TTC549 (cell line): ENCODE results near the gene CRTC1.
"Not testable (repeated sequence)": the region's sequence is repeated elsewhere in the genome, so short reads cannot be mapped to it uniquely, and the experiment has no call there.

ENCODE experiments used
- FAIRE-seq: peaks from 2 replicates; lab custom pipeline; 2012; peaks lifted over from hg19 to GRCh38; lab: Jason Lieb, UNC

The CRTC1 gene

DNA sequence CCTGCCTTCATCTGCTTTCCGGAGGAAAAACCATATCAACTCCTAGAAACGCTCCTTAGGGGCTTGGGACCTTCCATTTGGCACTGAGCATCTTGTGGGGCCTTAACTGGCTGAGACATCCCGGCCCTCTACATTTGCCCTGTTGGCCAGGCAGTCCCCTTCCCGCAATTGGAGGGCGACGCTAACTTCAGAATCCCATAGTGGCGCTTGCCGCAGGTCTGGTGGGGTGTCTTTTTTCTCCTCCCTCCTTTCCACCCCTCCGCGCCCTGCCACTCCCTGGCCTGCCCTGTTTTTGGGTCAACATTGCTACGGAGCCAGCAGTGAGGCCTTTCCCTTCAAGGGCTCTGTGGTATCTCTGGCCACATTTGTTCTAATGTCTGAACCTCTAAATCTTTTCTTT lies 13.6 kb upstream of the CRTC1 start:
- no peak for FAIRE-seq

GRCh38 chr19:18670312-18670711 lies 13.2 kb upstream of the CRTC1 start:
- FAIRE-seq, result no peak

- no peak for FAIRE-seq
These were observed 12.0 kb upstream of the CRTC1 start for GRCh38 chr19:18671303-18672043.

GRCh38 chr19:18672044-18672451 lies 11.4 kb upstream of the CRTC1 start:
- no peak for FAIRE-seq

DNA sequence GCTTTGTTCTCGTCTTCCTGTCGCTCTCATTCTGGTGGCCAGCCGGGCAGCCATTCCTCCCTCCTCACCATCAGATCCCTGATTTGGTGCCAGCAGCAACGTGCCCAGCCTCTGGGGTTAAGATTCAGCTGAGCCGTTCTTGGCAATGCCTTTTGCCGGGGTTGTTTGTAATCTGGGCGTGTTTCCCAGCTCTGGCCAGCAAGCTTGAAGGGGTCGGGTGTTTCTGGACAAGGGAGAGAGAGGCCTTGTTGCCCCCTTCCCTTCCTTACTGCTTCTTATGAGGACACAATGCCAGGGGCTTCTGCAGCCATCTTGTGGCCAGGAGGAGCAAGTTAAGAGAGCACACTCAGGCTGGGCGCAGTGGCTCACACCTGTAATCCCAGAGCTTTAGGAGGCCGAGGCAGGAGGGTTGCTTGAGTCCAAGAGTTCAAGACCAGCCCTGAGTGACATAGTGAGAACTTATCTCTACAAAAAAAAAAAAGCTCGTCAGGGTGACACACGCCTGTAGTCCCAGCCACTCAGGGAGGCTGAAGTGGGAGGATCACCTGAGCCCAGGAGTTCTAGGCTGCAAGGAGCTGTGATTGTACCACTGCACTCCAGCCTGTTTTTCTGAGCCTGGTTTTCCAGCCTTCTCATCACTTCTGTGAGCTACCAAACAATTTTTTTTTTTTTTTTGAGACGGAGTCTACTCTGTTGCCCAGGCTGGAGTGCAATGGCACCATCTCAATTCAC lies 10.7 kb upstream of the CRTC1 start:
- no peak for FAIRE-seq

- no peak for FAIRE-seq
These were observed 8.9 kb upstream of the CRTC1 start for GRCh38 chr19:18674616-18675015.

- no peak for FAIRE-seq
These were observed 7.7 kb upstream of the CRTC1 start for GRCh38 chr19:18675779-18676178.

GRCh38 chr19:18676692-18677091 lies 6.8 kb upstream of the CRTC1 start:
- no peak for FAIRE-seq

DNA sequence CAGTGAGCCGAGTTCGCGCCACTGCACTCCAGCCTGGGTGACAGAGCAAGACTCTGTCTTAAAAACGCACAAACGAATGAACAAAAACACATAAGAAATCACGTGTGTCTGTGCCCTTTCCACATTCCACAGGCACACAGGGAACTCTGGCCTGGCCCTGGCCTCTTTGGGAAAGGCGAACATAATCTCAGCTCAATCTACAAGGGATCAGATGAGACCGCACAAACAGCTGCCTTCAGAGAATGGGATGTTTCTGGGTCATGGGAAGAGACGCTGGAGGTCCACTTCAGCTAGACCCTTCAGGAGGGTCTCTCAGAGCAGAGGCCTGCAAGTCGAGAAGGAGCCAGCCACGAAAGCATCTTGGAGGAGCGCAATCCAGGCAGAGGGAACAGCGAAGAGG lies 6.3 kb upstream of the CRTC1 start:
- no peak for FAIRE-seq

DNA sequence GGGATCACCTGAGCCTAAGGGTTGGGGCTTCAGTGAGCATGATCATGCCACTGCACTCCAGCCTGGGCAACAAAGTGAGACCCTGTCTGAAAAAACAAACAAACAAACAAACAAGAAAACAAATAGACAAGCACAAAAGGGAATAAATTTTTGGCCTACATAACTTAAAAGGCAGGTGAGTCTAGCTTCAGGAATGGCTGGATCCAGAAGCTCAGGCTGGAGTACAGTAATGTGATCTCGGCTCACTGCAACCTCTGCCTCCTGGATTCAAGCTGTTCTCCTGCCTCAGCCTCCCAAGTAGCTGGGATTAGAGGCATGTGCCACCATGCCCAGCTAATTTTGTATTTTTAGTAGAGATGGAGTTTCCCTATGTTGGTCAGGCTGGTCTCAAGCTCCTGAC lies 3.3 kb upstream of the CRTC1 start:
- FAIRE-seq, result not testable (repeated sequence)

DNA sequence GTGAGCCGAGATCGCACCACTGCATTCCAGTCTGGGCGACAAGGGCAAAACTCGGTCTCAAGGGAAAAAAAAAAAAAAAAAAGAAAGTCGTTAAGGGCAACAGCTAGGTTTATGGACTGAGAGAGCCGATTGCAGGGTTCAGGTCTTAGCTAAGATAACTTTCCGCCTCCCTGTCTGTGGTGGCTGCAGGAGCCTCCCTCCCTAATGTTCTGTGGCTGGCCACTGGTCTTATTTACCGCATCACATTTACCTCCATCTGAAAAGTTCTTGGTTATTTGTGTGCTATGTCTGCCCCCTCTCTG lies 722 bp upstream of the CRTC1 start:
- FAIRE-seq, result no peak

GRCh38 chr19:18683958-18684641 lies 620 bp downstream of the CRTC1 start:
- FAIRE-seq, result no peak

DNA sequence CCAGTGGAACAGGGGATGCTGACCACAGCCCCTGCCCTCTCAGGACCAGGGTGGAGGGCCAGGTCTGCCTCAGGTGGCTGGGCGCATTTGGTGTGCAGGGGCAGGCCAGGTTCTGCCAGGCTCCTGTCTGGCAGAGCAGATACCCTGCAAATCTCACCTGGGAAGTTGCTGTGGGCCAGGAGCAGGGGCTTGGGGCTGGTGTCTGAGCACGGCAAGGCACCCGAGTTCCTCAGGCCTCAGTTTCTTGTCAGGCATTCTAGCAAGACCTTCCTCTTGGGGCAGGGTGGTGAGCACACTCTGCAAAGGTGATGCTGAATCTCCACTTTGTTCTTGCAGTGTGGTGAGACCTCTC lies 1.1 kb downstream of the CRTC1 start:
- no peak for FAIRE-seq

DNA sequence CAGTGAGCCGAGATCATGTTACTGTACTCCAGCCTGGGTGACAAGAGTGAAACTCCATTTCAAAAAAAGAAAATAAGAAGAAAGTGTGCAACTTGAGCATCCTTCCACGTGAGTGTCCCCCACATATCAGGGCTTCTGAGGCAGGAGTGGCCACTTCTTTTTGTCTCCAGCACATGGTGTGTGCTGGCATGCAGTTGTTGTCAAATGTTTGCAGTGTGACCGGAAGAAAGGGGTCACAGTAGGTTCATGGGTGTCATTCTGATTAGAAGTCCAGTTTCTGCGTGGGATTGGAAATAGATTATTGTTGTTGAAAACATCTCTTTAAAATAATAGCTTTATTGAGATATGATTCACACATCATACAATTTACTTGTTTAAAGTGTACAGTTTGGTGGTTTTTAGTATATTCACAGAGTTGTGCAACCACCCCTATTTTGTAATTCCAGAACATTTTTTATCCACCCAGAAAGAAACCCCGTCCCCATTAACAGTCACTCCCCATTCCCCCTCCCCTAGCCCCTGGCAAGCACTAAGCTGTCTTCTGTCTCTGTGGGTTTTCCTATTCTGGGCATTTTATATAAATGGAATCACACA lies 2.2 kb downstream of the CRTC1 start:
- FAIRE-seq, result no peak

GRCh38 chr19:18687740-18688465 lies 4.4 kb downstream of the CRTC1 start:
- no peak for FAIRE-seq

DNA sequence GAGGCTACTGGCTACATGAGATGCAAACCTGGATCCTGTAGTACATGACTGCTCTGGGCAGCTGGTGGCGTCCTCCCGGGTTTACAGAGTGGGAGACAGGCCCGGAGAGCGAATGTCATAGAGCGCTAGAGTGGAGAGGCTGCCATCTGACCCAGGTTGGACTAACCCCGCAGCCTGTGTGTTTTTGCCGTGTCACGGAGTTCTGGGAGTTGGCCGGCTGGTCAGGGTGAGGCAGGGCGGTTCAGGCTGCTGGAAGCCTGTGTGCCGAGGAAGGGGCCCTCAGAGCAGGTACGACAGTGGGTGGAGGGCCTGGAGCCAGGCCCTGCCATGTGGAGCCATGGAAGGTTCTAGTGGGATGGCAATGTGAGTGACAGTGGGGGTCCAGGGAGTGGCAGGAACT lies 12.5 kb downstream of the CRTC1 start:
- no peak for FAIRE-seq

GRCh38 chr19:18697680-18698079 lies 14.2 kb downstream of the CRTC1 start:
- no peak for FAIRE-seq

DNA sequence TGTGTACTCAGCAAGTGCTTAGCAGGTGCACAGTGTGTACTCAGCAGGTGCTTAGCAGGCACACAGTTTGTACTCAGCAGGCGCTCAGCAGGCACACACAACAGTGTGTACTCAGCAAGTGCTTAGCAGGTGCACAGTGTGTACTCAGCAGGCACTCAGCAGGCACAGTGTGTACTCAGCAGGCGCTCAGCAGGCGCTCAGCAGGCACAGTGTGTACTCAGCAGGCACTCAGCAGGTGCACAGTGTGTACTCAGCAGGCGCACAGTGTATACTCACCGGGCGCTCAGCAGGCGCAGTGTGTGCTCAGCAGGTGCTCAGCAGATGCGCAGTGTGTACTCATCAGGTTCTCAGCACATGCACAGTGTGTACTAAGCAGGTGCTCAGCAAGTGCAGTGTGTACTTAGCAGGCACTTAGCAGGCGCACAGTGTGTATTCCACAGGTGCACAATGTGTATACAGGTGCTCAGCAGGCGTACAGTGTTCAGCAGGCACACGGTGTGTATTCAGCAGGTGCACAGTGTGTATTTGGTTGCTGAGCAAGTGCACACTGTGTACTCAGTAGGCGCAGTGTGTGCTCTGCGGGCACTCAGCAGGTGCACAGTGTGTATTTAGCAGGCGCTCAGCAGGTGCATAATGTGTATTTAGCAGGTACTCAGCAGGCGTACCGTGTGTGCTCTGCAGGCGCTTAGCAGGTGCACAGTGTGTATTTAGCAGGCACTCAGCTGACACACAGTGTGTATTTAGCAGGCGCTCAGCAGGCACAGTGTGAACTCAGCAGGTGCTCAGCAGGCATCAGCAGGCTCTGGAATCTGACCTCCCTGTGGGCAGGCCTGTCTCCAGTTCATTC lies 15.1 kb downstream of the CRTC1 start:
- no peak for FAIRE-seq

DNA sequence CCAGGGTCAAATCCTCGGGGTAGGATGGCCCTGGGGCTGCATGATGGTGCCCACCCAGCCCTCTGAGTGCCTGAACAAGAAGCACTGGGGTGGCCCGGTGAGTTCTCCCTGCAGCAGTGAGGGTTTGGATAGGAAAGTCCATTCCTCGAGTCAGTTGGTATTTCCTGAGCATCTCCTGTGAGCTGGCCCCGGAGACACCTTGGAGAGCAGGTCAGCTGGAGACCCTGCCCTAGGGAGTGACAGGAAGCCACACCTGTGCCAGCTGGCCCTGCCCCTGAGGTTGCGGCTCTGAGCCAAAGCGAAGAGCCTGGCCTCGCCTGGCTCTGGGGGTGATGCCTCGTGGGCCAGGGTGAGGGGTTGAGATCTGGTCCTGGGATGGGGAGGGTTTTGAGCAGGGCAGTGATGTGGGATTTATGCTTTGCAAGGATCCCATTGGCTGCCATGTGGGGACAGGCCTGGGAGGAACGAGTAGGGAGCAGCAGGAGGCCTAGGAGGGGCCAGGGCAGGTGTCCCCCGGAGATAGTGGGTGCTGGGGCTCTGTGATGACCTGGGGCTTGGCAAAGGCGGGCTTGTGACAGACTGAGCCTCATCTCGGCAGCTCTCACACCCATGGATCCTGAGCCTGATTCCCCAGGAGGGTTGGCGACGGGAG lies 16.0 kb downstream of the CRTC1 start:
- FAIRE-seq, result no peak

DNA sequence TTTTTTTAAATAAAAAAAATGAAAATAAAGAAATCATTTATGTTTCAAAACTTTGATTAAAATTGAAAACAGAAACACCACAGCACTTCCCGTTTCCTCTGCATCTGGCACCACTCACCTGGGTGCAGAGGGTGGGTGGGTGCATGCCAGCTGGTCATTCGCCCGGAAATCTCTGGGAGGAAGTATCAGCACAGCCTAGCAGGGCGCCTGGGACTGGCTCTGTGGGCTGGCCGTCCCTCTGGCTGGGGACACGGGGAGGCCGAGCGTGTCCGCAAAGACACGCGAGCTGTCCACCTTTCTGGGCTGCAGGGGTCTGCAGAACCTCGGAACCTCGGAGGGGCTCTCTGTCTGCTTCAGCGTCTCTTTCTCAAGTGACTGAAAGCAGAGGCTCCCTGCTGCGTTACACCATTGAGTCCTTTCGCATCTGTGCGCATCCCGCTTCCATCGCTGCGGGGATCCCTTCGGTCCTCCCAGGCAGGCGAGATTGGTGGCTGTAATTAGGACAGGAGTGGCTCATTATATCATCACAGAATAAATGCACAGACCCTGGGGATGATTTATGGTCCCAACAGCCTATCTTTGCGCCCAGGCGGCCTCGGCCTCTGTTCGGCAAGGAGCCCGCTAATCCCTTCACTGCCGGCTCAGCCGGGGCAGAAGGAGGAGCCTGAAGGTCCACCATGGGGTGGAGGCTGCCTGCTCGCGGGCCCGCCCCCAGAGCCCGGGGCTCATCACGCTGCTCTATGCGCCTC lies 17.2 kb downstream of the CRTC1 start:
- FAIRE-seq, result no peak

GRCh38 chr19:18701250-18701608 lies 17.7 kb downstream of the CRTC1 start:
- no peak for FAIRE-seq
